Endothelial cell of umbilical vein (primary cell): ENCODE results near the gene SLC25A43. TPM values are rescaled to one million over a fixed set of nuclear protein-coding genes. Genes with fewer than 3 reads are reported as not detected.

ENCODE experiments used
- BruUV-seq: library from RNA; stranded (reverse); fragments of 400-500 nt; replicated peaks from 2 replicates; lab custom pipeline; 2021; lab: Mats Ljungman, UMichigan
- CTCF ChIA-PET: fragments of 300-600, 350-600 bp; sonication (Branson Sonifier 250); formaldehyde crosslinking; loops from one replicate; lab custom pipeline; 2021; ENCODE audit warnings: antibody characterized with exemption, inconsistent platforms; lab: Charles Lee
- POLR2A ChIA-PET: fragments of 300-600, 350-600 bp; sonication (Branson Sonifier 250); formaldehyde crosslinking; loops from one replicate; lab custom pipeline; 2021; ENCODE audit warnings: antibody characterized with exemption, inconsistent platforms; lab: Charles Lee
- DNase-seq: peaks from one replicate; pipeline ENCODE4 v3.0.0-alpha.2; 2011; ENCODE audit warnings: low read depth, low spot score
- FAIRE-seq: peaks from 2 replicates; lab custom pipeline; 2011; peaks lifted over from hg19 to GRCh38; lab: Jason Lieb, UNC
- H2AFZ ChIP-seq: 2 replicates; pipeline ENCODE4 v1.6.0; 2012; ENCODE audit warnings: low read depth, low read length, control low read depth, inconsistent platforms
- H3K27ac ChIP-seq: 2 replicates; pipeline ENCODE4 v1.5.1; 2011; ENCODE audit warnings: low read depth, mild to moderate bottlenecking, control low read depth, low read length, moderate library complexity; ENCODE audit not compliant: insufficient read depth
- H3K27me3 ChIP-seq, 2 experiments: 2 replicates each; pipeline versions ENCODE4 v1.6.0 to v1.6.1; 2011; ENCODE audit warnings: low read length in 2 of 2, mixed read lengths in 1 of 2; ENCODE audit not compliant: control insufficient read depth in 2 of 2, insufficient read depth in 2 of 2
- H3K36me3 ChIP-seq, 2 experiments: 2 replicates in 1 of 2; 3 replicates in 1 of 2; pipeline ENCODE4 v1.5.1; 2011; ENCODE audit warnings: low read length in 2 of 2, mild to moderate bottlenecking in 1 of 2, moderate library complexity in 1 of 2; ENCODE audit not compliant: control insufficient read depth in 2 of 2, insufficient read depth in 2 of 2; ENCODE audit errors: extremely low read depth in 1 of 2
- H3K4me1 ChIP-seq: 3 replicates; pipeline ENCODE4 v1.5.1; 2011; ENCODE audit warnings: mild to moderate bottlenecking, low read length; ENCODE audit not compliant: control insufficient read depth, insufficient read depth; ENCODE audit errors: extremely low read depth
- H3K4me2 ChIP-seq: 2 replicates; pipeline ENCODE4 v1.6.1; 2011; ENCODE audit warnings: low read length, control low read depth, mixed read lengths; ENCODE audit not compliant: insufficient read depth
- H3K4me3 ChIP-seq, 3 experiments: fragments of 200-600 bp in 1 of 3; sonication (generic), shearing (Covaris generic) in 1 of 3; replicated peaks in 1 of 3; 2 replicates each; pipeline ENCODE4 v1.5.1; 2011 to 2016; ENCODE audit warnings: control low read depth in 3 of 3, low read length in 3 of 3, mild to moderate bottlenecking in 2 of 3, inconsistent platforms in 1 of 3, low read depth in 1 of 3, moderate library complexity in 1 of 3; ENCODE audit not compliant: insufficient read depth in 1 of 3
- H3K79me2 ChIP-seq: 2 replicates; pipeline ENCODE4 v1.6.0; 2012; ENCODE audit warnings: low read length, inconsistent platforms; ENCODE audit not compliant: control insufficient read depth, insufficient read depth
- H3K9ac ChIP-seq: replicated peaks from 2 replicates; pipeline ENCODE3; 2011; ENCODE audit warnings: low read length, control low read depth; ENCODE audit not compliant: insufficient read depth; ENCODE audit errors: extremely low read depth
- H3K9me1 ChIP-seq: replicated peaks from 3 replicates; pipeline ENCODE4 v1.6.0; 2011; ENCODE audit warnings: mild to moderate bottlenecking, low read length; ENCODE audit not compliant: control insufficient read depth, insufficient read depth; ENCODE audit errors: extremely low read depth
- H3K9me3 ChIP-seq: replicated peaks from 2 replicates; pipeline ENCODE4 v1.5.1; 2012; ENCODE audit warnings: low read length, inconsistent platforms; ENCODE audit not compliant: control insufficient read depth, insufficient read depth
- H4K20me1 ChIP-seq: replicated peaks from 2 replicates; pipeline ENCODE3; 2011; ENCODE audit warnings: mild to moderate bottlenecking, low read length; ENCODE audit not compliant: control insufficient read depth, insufficient read depth; ENCODE audit errors: extremely low read depth
- EZH2 ChIP-seq: IDR thresholded peaks from 2 replicates; pipeline ENCODE4 v1.6.1; 2012; ENCODE audit warnings: borderline replicate concordance, low read depth, mild to moderate bottlenecking, moderate library complexity, low read length, inconsistent platforms; ENCODE audit not compliant: severe bottlenecking
- FOS ChIP-seq: IDR thresholded peaks from 2 replicates; pipeline ENCODE4 v1.6.1; 2011; ENCODE audit warnings: mild to moderate bottlenecking, low read length, moderate library complexity, borderline replicate concordance; ENCODE audit not compliant: insufficient read depth
- GATA2 ChIP-seq: IDR thresholded peaks from 2 replicates; pipeline ENCODE4 v1.7.0; 2011; ENCODE audit warnings: low read depth, mild to moderate bottlenecking, moderate library complexity, mixed read lengths, low read length; ENCODE audit not compliant: insufficient read length, insufficient read depth
- JUN ChIP-seq: IDR thresholded peaks from 2 replicates; pipeline ENCODE4 v1.6.1; 2011; ENCODE audit warnings: borderline replicate concordance, low read depth; ENCODE audit not compliant: insufficient read length, insufficient read depth
- MYC ChIP-seq: IDR thresholded peaks from one replicate; pipeline ENCODE4 v1.6.1; 2011; ENCODE audit warnings: mild to moderate bottlenecking, low read depth, low read length
- POLR2A ChIP-seq: IDR thresholded peaks from 2 replicates; pipeline ENCODE4 v1.6.1; 2012; ENCODE audit warnings: low read depth, mild to moderate bottlenecking, control low read depth, low read length
- POLR2AphosphoS5 ChIP-seq: IDR thresholded peaks from 2 replicates; pipeline ENCODE4 v1.6.1; 2012; ENCODE audit warnings: low read depth, mild to moderate bottlenecking, control low read depth, low read length, moderate library complexity; ENCODE audit not compliant: insufficient read depth
- dilution Hi-C: fragments of 300-500 bp; cut with MboI; formaldehyde crosslinking; loops from one replicate; pipeline ENCODE4 v1.15.0; 2019; ENCODE audit warnings: low sequenced_read_pairs; ENCODE audit not compliant: extremely low pct_ligation_motif_present
- intact Hi-C: fragments of 100-400 bp; cut with micrococcal nuclease; formaldehyde crosslinking; loops from one replicate; pipeline ENCODE4 v1.10.0; 2022
- polyA plus RNA-seq, 4 experiments: library from polyadenylated mRNA; depleted of rRNA in 3 of 4; stranded (reverse) in 3 of 4; unstranded in 1 of 4; fragments of >200 nt; gene quantifications; 2 replicates each; pipeline versions ENCODE4 v1.2.1 to v1.2.3, GENCODE V29; 2011 to 2012; ENCODE audit warnings: missing spikeins in 1 of 4
- total RNA-seq: library from RNA; stranded (reverse); gene quantifications from 2 replicates; pipeline ENCODE4 v1.2.3, GENCODE V29; 2021
- TF ChIP-seq, protein P1 (sequence below): IDR thresholded peaks from 2 replicates; pipeline ENCODE4 v1.6.1; 2011; ENCODE audit not compliant: insufficient read depth, insufficient read length
- TF ChIP-seq, protein P2 (sequence below), 2 donors: IDR thresholded peaks; 1 replicate in 1 of 2; 2 replicates in 1 of 2; pipeline ENCODE4 v1.5.1; 2011; ENCODE audit warnings: low read length in 2 of 2, mild to moderate bottlenecking in 2 of 2, moderate library complexity in 2 of 2, control low read depth in 1 of 2, inconsistent platforms in 1 of 2, low read depth in 1 of 2; ENCODE audit not compliant: insufficient read depth in 1 of 2; ENCODE audit errors: extremely low read depth in 1 of 2

The SLC25A43 gene
- total and polyA plus RNA-seq, 2 donors (not counting 3 experiments of a cell fraction or from before 2014, with no cell fraction given), result 7.2 to 11.5 TPM

GRCh38 chrX:119398587-119398973 is 556 bp upstream of the SLC25A43 start:
- intact Hi-C loops, result no loop called here
- DNase-seq (no peak), FAIRE-seq (peak; percentile 31)
- Histone ChIP-seq H3K27ac (no peak overlapping the region), H3K9me3 (no peaks in the 10 kb centered on the region), H3K4me1 (peaks cover 9% of the 10 kb centered on the region), H3K4me2 (peak overlapping the region; percentile 38), H3K4me3 (peak overlapping the region in 2 of 3 experiments; percentile 38 to 70), H3K9me1 (no peaks in the 10 kb centered on the region), H2AFZ (peak overlapping the region; percentile 80), H3K27me3 (no peaks in the 10 kb centered on the region), H3K36me3 (no peaks in the 10 kb centered on the region), H3K79me2 (no peaks in the 10 kb centered on the region), H4K20me1 (no peaks in the 10 kb centered on the region), H3K9ac (peak overlapping the region; percentile 37)
- CTCF ChIA-PET, result no interaction called here
- dilution Hi-C loops, result no loop called here
- TF ChIP-seq JUN (no peak), POLR2AphosphoS5 (no peak), GATA2 (no peak), EZH2 (no peak), POLR2A (no peak), FOS (no peak), MYC (no peak)
- TF ChIP-seq, protein P1, sequence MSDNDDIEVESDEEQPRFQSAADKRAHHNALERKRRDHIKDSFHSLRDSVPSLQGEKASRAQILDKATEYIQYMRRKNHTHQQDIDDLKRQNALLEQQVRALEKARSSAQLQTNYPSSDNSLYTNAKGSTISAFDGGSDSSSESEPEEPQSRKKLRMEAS, result no peak
- TF ChIP-seq, protein P2, sequence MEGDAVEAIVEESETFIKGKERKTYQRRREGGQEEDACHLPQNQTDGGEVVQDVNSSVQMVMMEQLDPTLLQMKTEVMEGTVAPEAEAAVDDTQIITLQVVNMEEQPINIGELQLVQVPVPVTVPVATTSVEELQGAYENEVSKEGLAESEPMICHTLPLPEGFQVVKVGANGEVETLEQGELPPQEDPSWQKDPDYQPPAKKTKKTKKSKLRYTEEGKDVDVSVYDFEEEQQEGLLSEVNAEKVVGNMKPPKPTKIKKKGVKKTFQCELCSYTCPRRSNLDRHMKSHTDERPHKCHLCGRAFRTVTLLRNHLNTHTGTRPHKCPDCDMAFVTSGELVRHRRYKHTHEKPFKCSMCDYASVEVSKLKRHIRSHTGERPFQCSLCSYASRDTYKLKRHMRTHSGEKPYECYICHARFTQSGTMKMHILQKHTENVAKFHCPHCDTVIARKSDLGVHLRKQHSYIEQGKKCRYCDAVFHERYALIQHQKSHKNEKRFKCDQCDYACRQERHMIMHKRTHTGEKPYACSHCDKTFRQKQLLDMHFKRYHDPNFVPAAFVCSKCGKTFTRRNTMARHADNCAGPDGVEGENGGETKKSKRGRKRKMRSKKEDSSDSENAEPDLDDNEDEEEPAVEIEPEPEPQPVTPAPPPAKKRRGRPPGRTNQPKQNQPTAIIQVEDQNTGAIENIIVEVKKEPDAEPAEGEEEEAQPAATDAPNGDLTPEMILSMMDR (IDR thresholded peaks at IDR 0.05; ENCODE audit: extremely low read depth in 1 of 2, insufficient read depth in 1 of 2, low read depth in 1 of 2, low read length in 2 of 2), result no peak
- no TSS peak for BruUV-seq
- POLR2A ChIA-PET, result no interaction called here
